HG02759 (cell line): ENCODE measurements around the gene POLR1B.
A peak's percentile ranks its signal among the peaks of the same experiment; 100 is the strongest.

Experiments
- ATAC-seq: cut with Tn5 transposase; IDR thresholded peaks from one replicate; pipeline ENCODE4 v1.9.1; 2021; ENCODE audit warnings: mild to moderate bottlenecking, moderate library complexity; ENCODE audit not compliant: unreplicated experiment

POLR1B gene

GRCh38 chr2:112539306-112539705, 3.0 kb upstream of the POLR1B start:
- ATAC-seq, result no peak

- ATAC-seq, result no peak
Observed at GRCh38 chr2:112540906-112541305, 1.4 kb upstream of the POLR1B start.

- peak; percentile 60 for ATAC-seq
Observed at GRCh38 chr2:112541315-112542122, 746 bp upstream of the POLR1B start.

- no peak for ATAC-seq
Observed at GRCh38 chr2:112542984-112543661, 858 bp downstream of the POLR1B start.

GRCh38 chr2:112547333-112547732, 5.1 kb downstream of the POLR1B start:
- no peak for ATAC-seq

GRCh38 chr2:112548980-112549379, 6.7 kb downstream of the POLR1B start:
- no peak for ATAC-seq

GRCh38 chr2:112566104-112566503, 23.8 kb downstream of the POLR1B start:
- peak; percentile 62 for ATAC-seq

GRCh38 chr2:112566508-112566907, 24.2 kb downstream of the POLR1B start:
- ATAC-seq, result peak; percentile 49

- no peak for ATAC-seq
Observed at GRCh38 chr2:112572005-112572404, 29.7 kb downstream of the POLR1B start.

- ATAC-seq, result no peak
Observed at GRCh38 chr2:112577756-112578155, 35.5 kb downstream of the POLR1B start.

GRCh38 chr2:112579241-112579640, 37.0 kb downstream of the POLR1B start:
- ATAC-seq, result no peak

- no peak for ATAC-seq
Observed at GRCh38 chr2:112580084-112580483, 37.8 kb downstream of the POLR1B start.

- ATAC-seq, result no peak
Observed at GRCh38 chr2:112582314-112582746, 40.1 kb downstream of the POLR1B start.

- ATAC-seq, result no peak
Observed at GRCh38 chr2:112583497-112584133, 41.4 kb downstream of the POLR1B start.

GRCh38 chr2:112584134-112584890, 42.0 kb downstream of the POLR1B start, which contains the start of gene CHCHD5:
TSS of gene CHCHD5 (plus strand) at chr2:112584609. CDS start at chr2:112584648, 39 bp downstream.
- peak; percentile 89 for ATAC-seq

GRCh38 chr2:112584891-112585250, 42.6 kb downstream of the POLR1B start:
- no peak for ATAC-seq

- ATAC-seq, result no peak
Observed at GRCh38 chr2:112585400-112585799, 43.1 kb downstream of the POLR1B start.

GRCh38 chr2:112585873-112586464, 43.7 kb downstream of the POLR1B start:
- no peak for ATAC-seq

GRCh38 chr2:112588611-112589045, 46.4 kb downstream of the POLR1B start:
- ATAC-seq, result no peak

GRCh38 chr2:112591413-112591812, 49.1 kb downstream of the POLR1B start:
- no peak for ATAC-seq

GRCh38 chr2:112593736-112594135, 51.5 kb downstream of the POLR1B start:
- ATAC-seq, result no peak
